ENCODE results near the gene POLN. TPM values are rescaled to one million over a fixed set of nuclear protein-coding genes. Genes with fewer than 3 reads are reported as not detected.
"Not testable (repeated sequence)": the region's sequence is repeated elsewhere in the genome, so short reads cannot be mapped to it uniquely, and the experiment has no call there.

The POLN gene
- total and polyA plus RNA-seq, 9 donors: 1.5 to 4.8 (median 2.2) TPM

GRCh38 chr4:2040391-2041238 is 201.3 kb downstream of the POLN start:
- WGBS (ENCODE audit: insufficient coverage): 3% methylated on average over 65 of the region's 91 CpGs
- Histone ChIP-seq H3K36me3 (ENCODE audit: control insufficient read depth, insufficient read depth, low read length) (no peaks in the 10 kb centered on the region), H3K4me1 (ENCODE audit: control insufficient read depth, insufficient read depth, low read length) (peaks cover 20% of the 10 kb centered on the region), H3K4me3 (ENCODE audit: low read length) (no peak overlapping the region), H3K9me3 (replicated peaks; ENCODE audit: control insufficient read depth, low read depth, low read length) (peaks cover 4% of the 10 kb centered on the region), H3K27me3 (ENCODE audit: control insufficient read depth, insufficient read depth, low read length) (peaks cover 76% of the 10 kb centered on the region), H3K27ac (ENCODE audit: low read length) (no peak overlapping the region)
- no peak for DNase-seq

DNA sequence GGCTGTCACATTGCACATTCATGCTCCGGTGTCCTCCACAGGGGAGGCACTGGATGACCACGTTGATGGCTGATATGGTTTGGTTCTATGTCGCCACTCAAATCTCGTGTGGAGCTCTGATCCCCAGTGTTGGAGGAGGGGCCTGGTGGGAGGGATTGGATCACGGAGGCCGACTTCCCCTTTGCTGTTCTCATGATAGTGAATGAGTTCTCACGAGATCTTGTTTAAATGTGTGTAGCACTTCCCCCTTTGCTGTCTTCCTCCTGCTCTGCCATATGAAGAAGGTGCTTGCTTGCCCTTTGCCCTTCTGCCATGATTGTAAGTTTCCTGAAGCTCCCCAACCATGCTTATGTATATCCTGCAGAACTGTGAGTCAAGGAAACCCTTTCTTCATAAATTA is 205.1 kb downstream of the POLN start:
- Histone ChIP-seq H3K36me3 (ENCODE audit: control insufficient read depth, insufficient read depth, low read length) (no peaks in the 10 kb centered on the region), H3K4me1 (ENCODE audit: control insufficient read depth, insufficient read depth, low read length) (peaks cover 8% of the 10 kb centered on the region), H3K4me3 (ENCODE audit: low read length) (no peak overlapping the region), H3K27ac (ENCODE audit: low read length) (no peak overlapping the region), H3K9me3 (replicated peaks; ENCODE audit: control insufficient read depth, low read depth, low read length) (no peaks in the 10 kb centered on the region), H3K27me3 (ENCODE audit: control insufficient read depth, insufficient read depth, low read length) (peaks cover 61% of the 10 kb centered on the region)
- WGBS (ENCODE audit: insufficient coverage): 55% methylated on average over 4 of the region's 7 CpGs
- DNase-seq: no peak

GRCh38 chr4:2036327-2036726 is 205.6 kb downstream of the POLN start:
- Histone ChIP-seq H3K9me3 (replicated peaks; ENCODE audit: control insufficient read depth, low read depth, low read length) (no peaks in the 10 kb centered on the region), H3K4me3 (ENCODE audit: low read length) (no peak overlapping the region), H3K27ac (ENCODE audit: low read length) (no peak overlapping the region), H3K27me3 (ENCODE audit: control insufficient read depth, insufficient read depth, low read length) (peaks cover 56% of the 10 kb centered on the region), H3K4me1 (ENCODE audit: control insufficient read depth, insufficient read depth, low read length) (peaks cover 3% of the 10 kb centered on the region), H3K36me3 (ENCODE audit: control insufficient read depth, insufficient read depth, low read length) (no peaks in the 10 kb centered on the region)
- no peak for DNase-seq
- 70% methylated on average over 10 of the region's 10 CpGs for WGBS (ENCODE audit: insufficient coverage)

DNA sequence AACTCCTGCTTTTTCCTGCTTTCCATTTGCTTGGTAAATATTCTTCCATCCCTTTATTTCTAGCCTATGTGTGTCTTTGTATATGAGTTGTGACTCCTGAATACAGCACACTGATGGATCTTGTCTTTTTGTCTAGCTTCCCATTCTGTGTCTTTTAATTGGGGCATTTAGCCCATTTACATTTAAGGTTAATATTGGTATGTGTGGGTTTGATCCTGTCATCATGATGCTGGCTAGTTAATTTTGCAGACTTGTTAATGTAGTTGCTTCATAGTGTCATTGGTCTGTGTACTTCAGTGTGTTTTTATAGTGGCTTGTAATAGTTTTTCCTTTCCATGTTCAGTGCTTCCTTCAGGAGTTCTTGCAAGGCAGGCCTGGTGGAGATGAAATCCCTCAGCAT is 210.8 kb downstream of the POLN start:
- H3K4me1 ChIP-seq (ENCODE audit: control insufficient read depth, insufficient read depth, low read length); H3K27ac ChIP-seq (ENCODE audit: low read length); H3K36me3 ChIP-seq (ENCODE audit: control insufficient read depth, insufficient read depth, low read length); H3K9me3 ChIP-seq (replicated peaks; ENCODE audit: control insufficient read depth, low read depth, low read length); H3K4me3 ChIP-seq (ENCODE audit: low read length); DNase-seq: not testable (repeated sequence)
- peaks cover 21% of the 10 kb centered on the region for H3K27me3 ChIP-seq (ENCODE audit: control insufficient read depth, insufficient read depth, low read length)

GRCh38 chr4:2027120-2027519 is 214.8 kb downstream of the POLN start:
- H3K4me3 ChIP-seq (ENCODE audit: low read length); H3K36me3 ChIP-seq (ENCODE audit: control insufficient read depth, insufficient read depth, low read length); H3K9me3 ChIP-seq (replicated peaks; ENCODE audit: control insufficient read depth, low read depth, low read length); H3K4me1 ChIP-seq (ENCODE audit: control insufficient read depth, insufficient read depth, low read length); H3K27ac ChIP-seq (ENCODE audit: low read length); DNase-seq: not testable (repeated sequence)
- WGBS (ENCODE audit: insufficient coverage): 86% methylated on average over 1 of the region's 4 CpGs
- peaks cover 19% of the 10 kb centered on the region for H3K27me3 ChIP-seq (ENCODE audit: control insufficient read depth, insufficient read depth, low read length)

DNA sequence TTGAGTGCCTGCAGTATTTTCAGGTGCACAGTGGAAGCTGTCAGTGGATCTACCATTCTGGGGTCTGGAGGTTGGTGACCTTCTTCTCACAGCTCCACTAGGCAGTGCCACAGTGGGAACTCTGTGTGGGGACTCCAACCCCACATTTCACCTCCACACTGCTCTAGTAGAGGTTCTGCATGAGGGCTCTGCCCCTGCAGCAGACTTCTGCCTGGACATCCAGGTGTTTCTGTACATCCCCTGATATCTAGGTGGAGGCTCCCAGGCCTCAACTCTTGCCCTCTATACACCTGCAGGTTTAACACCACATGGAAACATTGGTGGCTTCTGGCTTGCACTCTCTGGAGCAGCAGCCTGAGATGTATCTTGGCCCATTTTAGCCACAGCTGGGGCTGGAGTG is 216.1 kb downstream of the POLN start:
- no peaks in the 10 kb centered on the region for H3K4me1 ChIP-seq (ENCODE audit: control insufficient read depth, insufficient read depth, low read length)

GRCh38 chr4:2024683-2025082 is 217.2 kb downstream of the POLN start:
- Histone ChIP-seq H3K4me3 (ENCODE audit: low read length) (no peak overlapping the region), H3K4me1 (ENCODE audit: control insufficient read depth, insufficient read depth, low read length) (no peaks in the 10 kb centered on the region), H3K27me3 (ENCODE audit: control insufficient read depth, insufficient read depth, low read length) (peaks cover 32% of the 10 kb centered on the region), H3K9me3 (replicated peaks; ENCODE audit: control insufficient read depth, low read depth, low read length) (no peaks in the 10 kb centered on the region), H3K27ac (ENCODE audit: low read length) (no peak overlapping the region), H3K36me3 (ENCODE audit: control insufficient read depth, insufficient read depth, low read length) (no peaks in the 10 kb centered on the region)
- no peak for DNase-seq

More for the DNA sequence above, 216.1 kb downstream of the POLN start:
- no peak overlapping the region for H3K4me3 ChIP-seq (ENCODE audit: low read length)
- H3K36me3 ChIP-seq (ENCODE audit: control insufficient read depth, insufficient read depth, low read length): no peaks in the 10 kb centered on the region
- no peaks in the 10 kb centered on the region for H3K9me3 ChIP-seq (replicated peaks; ENCODE audit: control insufficient read depth, low read depth, low read length)
- H3K27me3 ChIP-seq (ENCODE audit: control insufficient read depth, insufficient read depth, low read length): peaks cover 29% of the 10 kb centered on the region
- DNase-seq: no peak
- H3K27ac ChIP-seq (ENCODE audit: low read length): no peak overlapping the region

Other genes starting within 250 kb of the POLN start
- 14.8 TPM for gene NELFA, start 233.1 kb downstream of the POLN start, total RNA-seq
- 10 to 100 TPM; 19.9 to 32.5 (median 24.1) TPM for gene NELFA, start 233.1 kb downstream of the POLN start, polyA plus RNA-seq (ENCODE audit: insufficient read depth in 1 of 8, insufficient read length in 8 of 8, low replicate concordance in 1 of 8)
- 0.62 TPM for gene NAT8L, start 182.8 kb downstream of the POLN start, total RNA-seq
- 1 to 10 TPM; 1.6 to 6.2 (median 2.2) TPM for gene NAT8L, start 182.8 kb downstream of the POLN start, polyA plus RNA-seq (ENCODE audit: insufficient read depth in 1 of 8, insufficient read length in 8 of 8, low replicate concordance in 1 of 8)
- 12.0 TPM for gene HAUS3, start within 50 bp of the POLN start, total RNA-seq
- 10 to 100 TPM; 11.5 to 15.6 (median 12.9) TPM for gene HAUS3, start within 50 bp of the POLN start, polyA plus RNA-seq (ENCODE audit: insufficient read depth in 1 of 8, insufficient read length in 8 of 8, low replicate concordance in 1 of 8)
- gene MXD4, start 20.0 kb upstream of the POLN start, total RNA-seq: 31.5 TPM
- 10 to 100 TPM; 47.4 to 65.7 (median 59.9) TPM for gene MXD4, start 20.0 kb upstream of the POLN start, polyA plus RNA-seq (ENCODE audit: insufficient read depth in 1 of 8, insufficient read length in 8 of 8, low replicate concordance in 1 of 8)
- 2.6 TPM for gene ZFYVE28, start 176.5 kb upstream of the POLN start, total RNA-seq
- gene ZFYVE28, start 176.5 kb upstream of the POLN start, polyA plus RNA-seq (ENCODE audit: insufficient read depth in 1 of 8, insufficient read length in 8 of 8, low replicate concordance in 1 of 8): 1 to 10 TPM in 7 of 8 donors, under 1 TPM in 1; 0.94 to 3.1 (median 1.6) TPM
- gene CFAP99, start 176.8 kb upstream of the POLN start, total RNA-seq: not detected
- gene CFAP99, start 176.8 kb upstream of the POLN start, polyA plus RNA-seq (ENCODE audit: insufficient read depth in 1 of 8, insufficient read length in 8 of 8, low replicate concordance in 1 of 8): under 1 TPM in 5 of 8 donors, not detected in 3; 0.07 to 0.41 (median 0.13) TPM
- 32.1 TPM for gene RNF4, start 227.0 kb upstream of the POLN start, total RNA-seq
- gene RNF4, start 227.0 kb upstream of the POLN start, polyA plus RNA-seq (ENCODE audit: insufficient read depth in 1 of 8, insufficient read length in 8 of 8, low replicate concordance in 1 of 8): 10 to 100 TPM; 35.3 to 54.7 (median 43.4) TPM